ENCODE measurements around the gene PLA2G15.

PLA2G15 gene, protein sequence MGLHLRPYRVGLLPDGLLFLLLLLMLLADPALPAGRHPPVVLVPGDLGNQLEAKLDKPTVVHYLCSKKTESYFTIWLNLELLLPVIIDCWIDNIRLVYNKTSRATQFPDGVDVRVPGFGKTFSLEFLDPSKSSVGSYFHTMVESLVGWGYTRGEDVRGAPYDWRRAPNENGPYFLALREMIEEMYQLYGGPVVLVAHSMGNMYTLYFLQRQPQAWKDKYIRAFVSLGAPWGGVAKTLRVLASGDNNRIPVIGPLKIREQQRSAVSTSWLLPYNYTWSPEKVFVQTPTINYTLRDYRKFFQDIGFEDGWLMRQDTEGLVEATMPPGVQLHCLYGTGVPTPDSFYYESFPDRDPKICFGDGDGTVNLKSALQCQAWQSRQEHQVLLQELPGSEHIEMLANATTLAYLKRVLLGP

GRCh38 chr16:68244903-68245853 is at the start of gene PLA2G15:
TSS of gene PLA2G15 (plus strand) at chr16:68245373. CDS start at chr16:68245427, 54 bp downstream.
- DNase-seq (ENCODE audit: low spot score) = peak; percentile 98

DNA sequence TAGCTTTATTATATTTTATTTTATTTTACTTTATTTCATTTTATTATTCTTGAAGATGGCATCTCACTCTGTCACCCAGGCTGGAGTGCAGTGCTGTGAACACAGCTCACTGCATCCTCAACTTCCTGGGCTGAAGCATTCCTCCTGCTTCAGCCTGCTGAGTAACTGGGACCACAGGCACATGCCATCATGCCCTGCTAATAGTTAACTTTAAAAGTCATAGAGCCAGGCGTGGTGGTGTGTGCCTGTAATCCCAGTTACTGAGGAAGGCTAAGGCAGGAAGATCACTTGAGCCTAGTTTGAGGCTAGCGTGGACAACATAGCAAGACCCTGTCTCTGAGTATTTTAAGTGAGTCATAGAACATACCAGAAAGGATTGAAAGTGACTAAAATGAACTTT is 47.9 kb upstream of the PLA2G15 start:
- DNase-seq (ENCODE audit: low spot score) = no peak

DNA sequence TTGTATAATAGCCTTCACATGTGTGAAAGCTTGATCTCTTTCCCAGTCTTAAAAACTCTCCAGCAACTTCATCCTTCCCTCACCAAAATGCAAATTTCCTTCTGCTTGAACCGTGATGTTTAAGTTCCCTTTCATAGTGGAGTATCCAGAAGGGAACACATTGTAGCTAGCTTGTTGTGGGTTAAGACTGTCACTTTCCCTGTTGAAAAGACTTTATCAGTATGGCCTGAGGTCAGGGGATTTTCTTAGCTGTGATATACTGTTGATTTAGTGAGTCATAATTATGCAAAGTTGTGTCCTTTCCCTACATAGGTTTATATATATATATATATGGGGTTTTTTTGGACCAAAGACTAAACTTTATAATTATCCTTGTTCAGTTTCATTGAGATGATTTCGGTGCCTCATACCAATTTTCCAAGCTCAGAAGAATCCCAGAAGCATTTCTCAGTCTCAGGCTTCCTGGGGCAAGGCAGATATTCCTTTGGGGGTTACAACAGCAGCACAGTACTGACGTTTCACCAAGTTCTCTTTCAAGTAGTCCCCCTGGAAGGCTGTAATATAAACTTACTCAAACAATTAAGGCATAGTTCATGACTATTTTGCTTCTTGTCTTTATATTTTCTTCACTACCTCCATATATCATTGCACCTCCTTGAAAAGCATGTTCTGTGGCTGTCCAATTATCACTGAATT is 44.9 kb upstream of the PLA2G15 start:
- no peak for DNase-seq (ENCODE audit: low spot score)

GRCh38 chr16:68202091-68202519 is 43.1 kb upstream of the PLA2G15 start:
- DNase-seq (ENCODE audit: low spot score) = no peak

- no peak for DNase-seq (ENCODE audit: low spot score)
These were observed 38.9 kb upstream of the PLA2G15 start for GRCh38 chr16:68206245-68206644.

DNA sequence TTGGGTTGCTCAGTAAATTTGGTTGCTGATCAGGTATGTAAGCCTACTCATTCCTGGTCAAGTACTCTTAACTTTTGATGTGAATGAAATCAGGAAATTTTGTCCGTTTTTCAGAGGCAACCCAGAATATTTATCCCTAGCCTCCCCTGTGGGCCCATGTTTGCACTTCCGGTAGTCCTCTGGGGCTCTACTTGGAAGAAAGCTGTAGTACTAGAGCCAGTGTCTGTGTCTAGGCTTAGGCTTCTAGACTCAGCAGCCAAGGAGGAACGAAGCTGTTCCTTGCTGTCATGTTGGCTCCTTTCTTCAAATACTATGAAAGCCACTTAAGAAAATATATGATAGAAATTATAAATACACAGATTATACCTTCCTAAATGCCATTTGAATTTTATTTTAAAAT is 30.4 kb upstream of the PLA2G15 start:
- no peak for DNase-seq (ENCODE audit: low spot score)

DNA sequence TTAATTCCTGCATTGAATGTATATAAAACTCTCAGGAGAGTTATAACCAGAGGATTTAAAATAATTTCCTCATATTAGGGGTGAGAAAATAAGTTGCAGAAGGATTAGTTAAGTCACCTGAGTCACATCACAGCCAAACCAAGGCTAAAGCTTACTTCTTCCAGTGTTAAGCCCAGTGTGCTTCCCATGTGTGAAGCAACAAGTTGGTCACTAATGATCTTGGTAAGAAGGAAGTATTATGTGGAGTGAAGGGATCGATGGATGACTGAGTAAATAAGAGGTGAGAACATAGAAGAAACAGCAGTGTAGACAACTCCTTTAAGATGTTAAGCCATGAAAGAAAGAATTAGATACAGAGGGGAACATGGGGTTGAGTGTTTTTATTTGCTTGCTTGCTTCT is 29.9 kb upstream of the PLA2G15 start:
- no peak for DNase-seq (ENCODE audit: low spot score)

- no peak for DNase-seq (ENCODE audit: low spot score)
These were observed 28.9 kb upstream of the PLA2G15 start for GRCh38 chr16:68216240-68216639.

GRCh38 chr16:68217506-68217905 is 27.7 kb upstream of the PLA2G15 start:
- no peak for DNase-seq (ENCODE audit: low spot score)

DNA sequence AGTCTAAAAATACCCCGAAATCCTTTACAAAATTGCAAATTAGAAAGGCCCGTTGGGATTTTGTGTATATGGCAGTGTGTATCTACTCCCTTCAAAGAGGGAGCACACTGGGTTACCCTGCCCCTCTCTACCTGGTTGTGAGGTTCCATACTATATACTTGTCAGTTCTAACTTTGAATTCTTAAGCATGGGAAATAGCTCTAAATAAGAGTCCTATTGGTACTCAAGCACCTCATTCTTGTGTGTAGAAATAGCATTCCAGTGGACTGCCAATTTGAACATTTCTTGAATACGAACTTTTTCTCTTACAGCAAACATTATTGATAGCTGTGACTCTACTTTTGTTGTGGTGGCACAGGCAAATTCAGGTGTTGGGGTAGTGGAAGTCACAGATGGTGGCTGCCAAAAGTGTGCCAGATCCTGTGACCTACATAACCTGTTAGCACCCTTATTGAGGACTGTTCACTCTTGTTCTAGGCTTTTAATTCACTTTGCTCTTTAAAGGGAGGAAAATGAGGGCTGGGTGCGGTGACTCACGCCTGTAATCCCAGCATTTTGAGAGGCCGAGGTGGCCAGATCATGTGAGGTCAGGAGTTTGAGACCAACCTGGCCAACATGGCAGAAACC is 25.3 kb upstream of the PLA2G15 start:
- DNase-seq (ENCODE audit: low spot score) = no peak

DNA sequence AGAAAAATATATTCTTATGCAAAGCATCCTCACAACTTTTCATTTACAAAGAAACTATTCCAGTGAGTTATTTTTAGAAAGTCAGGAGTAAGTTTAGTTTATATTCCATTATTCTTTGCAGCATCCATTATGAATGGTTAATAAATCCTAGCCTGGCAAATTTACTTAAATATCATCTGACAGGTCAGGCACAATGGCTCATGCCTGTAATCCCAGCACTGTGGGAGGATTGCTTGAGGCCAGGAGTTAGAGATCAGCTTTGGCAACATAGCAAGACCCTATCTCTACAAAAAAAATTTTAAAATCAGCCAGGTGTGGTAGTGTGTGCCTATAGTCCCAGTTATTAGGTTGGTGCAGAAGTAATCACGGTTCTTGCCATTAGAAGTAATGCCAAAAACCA is 22.1 kb upstream of the PLA2G15 start:
- DNase-seq (ENCODE audit: low spot score) = no peak

DNA sequence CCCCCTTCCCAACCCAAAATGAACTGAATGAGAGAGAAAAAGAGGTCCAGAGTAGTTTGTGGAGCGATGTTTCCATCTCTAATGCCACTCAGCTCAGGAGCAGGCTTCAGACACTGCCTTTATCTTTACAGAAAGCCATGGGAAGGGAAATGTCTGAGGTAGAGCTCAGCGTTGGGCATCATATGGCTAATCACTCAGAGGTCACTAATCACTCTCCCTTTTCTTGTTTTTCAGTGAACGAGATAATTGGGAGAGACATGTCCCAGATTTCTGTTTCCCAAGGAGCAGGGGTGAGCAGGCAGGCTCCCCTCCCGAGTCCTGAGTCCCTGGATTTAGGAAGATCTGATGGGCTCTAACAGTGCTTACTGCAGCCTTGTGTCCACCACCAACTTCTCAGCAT is 19.1 kb upstream of the PLA2G15 start:
- no peak for DNase-seq (ENCODE audit: low spot score)

DNA sequence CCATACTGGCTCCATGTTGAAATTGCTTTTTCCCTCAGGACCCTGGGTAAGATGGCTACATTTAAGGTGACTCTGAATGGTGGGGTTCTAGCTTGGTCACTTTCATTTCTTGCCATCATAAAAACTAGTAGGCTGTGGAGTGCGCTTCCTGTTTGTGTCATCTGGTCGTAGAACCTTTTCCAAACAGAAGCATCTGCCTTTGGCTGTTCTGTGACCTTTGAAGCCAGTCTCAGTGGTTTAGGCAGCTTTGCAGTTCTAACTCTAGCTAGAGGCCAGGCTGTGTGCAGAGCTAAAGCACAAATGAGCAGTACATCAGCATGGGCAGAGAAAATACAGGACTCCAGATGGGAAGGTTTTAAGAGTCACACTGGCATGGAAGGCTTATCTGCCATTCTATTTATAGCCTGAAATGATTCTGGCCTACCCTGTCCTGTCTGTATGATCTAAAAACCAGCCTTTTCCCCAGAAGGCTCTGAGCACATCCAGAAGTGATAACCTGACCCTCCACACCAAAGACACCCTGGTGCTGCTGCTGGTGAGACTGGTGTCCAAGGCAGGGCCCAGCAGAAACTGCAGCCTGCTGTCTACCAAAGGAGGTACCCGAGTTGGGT is 17.9 kb upstream of the PLA2G15 start:
- DNase-seq (ENCODE audit: low spot score) = no peak

- no peak for DNase-seq (ENCODE audit: low spot score)
These were observed 17.2 kb upstream of the PLA2G15 start for GRCh38 chr16:68227850-68228553.

DNA sequence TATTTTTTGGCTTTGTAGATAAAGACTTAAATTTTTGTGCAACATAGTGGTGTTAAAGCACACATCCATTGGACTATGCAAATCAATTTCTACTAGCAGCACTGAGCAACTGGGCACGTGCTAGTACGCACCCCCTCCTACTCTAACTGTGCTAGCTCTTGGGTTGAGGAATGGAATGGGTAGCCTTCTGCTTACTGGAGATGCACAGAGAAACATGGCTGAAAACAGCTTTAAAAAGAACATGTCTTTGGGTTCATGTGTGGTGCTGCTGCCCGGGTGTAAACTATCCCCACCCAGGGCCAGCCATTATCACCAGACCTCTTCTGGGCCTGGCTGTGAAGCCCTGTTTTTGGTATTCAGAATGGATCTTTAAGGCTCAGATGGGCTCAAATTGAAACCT is 16.5 kb upstream of the PLA2G15 start:
- DNase-seq (ENCODE audit: low spot score) = no peak

GRCh38 chr16:68229431-68230175 is 15.6 kb upstream of the PLA2G15 start:
- no peak for DNase-seq (ENCODE audit: low spot score)

- no peak for DNase-seq (ENCODE audit: low spot score)
These were observed 15.0 kb upstream of the PLA2G15 start for GRCh38 chr16:68230176-68230571.

DNA sequence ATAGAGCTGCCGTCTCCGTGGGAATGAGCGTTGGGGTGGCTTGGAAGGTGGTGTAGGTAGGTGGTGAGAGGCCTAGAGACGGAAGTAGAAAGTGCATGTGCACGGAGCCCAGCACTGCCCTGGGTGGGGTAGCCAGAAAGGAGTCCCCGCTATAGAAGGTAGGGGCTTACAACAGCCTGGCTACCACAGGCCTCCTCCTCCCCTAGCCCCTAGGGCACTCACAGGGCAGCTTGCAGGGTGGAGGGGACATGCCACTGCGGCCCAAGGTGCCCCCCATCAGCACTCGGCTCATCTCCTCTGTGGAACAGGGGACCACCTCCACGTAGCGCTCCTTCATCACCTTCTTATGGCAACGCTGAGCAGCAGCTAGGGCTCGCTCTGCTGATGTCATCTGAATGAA is 14.2 kb upstream of the PLA2G15 start:
- no peak for DNase-seq (ENCODE audit: low spot score)

DNA sequence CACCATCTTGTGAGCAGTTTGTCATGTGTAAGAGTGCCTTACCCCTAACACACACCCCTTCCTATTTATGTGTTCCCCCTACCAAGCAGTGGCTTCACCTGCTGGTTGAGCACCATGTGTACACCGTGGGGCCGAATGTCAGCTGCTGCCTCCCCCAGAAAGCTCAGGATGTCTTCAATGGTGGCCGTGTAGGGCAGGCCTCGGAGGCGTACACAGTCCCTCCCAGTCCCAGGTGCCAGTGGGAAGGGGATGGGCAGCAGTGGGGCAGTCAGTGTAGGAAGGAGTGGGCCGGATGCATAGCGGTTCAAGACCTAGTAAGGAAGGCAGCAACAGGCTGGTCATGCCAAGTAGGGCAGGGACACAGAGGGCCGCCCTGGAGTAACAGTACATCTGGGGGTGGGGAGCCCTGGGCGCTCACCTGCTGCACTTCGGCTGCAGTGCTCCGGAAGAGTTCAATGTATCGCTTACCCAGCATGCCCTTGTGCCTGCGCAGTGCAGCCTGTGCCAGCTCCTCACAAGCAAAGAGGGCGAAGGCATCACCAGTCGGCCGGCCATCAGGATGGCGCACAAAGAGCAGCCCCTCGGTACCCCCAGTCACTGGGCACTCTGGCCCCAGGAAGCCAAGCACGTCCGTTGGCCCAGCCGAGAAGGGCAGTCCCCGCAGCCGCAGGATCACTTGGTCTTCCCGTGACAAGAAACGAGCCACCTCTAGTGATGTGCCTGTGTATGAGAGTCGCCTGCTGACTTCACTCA is 13.6 kb upstream of the PLA2G15 start:
- no peak for DNase-seq (ENCODE audit: low spot score)

Measured in ecto neural progenitor cell (in vitro differentiated cells).